ENCODE data around the gene FCGR2B.
"Not testable (repeated sequence)": the region's sequence is repeated elsewhere in the genome, so short reads cannot be mapped to it uniquely, and the experiment has no call there.

DNA sequence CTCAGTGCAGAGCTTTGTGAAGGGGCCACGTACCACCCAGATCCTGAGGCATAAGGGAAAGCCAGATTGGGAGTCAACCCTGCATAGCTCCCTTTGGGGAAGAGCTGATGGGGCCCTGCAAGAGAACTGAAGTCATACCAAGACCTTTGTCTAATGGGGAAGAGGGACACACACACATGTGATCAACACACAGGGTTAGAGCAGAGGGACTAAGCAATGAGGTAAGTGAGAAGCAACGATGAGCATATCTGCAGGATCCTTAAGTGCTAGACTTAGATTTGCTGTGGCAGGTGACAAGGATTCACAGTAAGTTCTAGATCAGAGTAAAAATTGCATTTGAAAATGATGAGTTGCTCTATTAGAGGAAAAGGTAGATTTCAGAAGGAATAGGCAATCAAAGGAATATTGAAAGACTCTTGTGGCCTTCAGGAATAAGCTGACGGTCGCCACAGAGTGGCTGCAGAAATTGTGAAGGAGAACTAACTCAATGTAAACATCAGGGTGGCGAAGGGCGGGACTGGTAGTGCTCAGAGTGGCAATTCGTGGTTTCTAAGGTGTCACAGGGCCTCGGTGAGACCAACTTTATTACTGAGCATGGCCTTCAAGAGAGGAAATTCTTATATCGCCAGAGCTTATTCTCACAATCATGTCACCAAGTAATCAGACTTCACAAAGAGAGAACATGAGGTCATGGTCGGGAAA lies 36.3 kb upstream of the FCGR2B start:
- TF ChIP-seq GABPA (IDR thresholded peaks at IDR 0.05; ENCODE audit: low read depth); POLR2AphosphoS5 (IDR thresholded peaks at IDR 0.05; ENCODE audit: low read depth); SPI1 (IDR thresholded peaks at IDR 0.05; ENCODE audit: borderline replicate concordance, low read depth): not testable (repeated sequence)
- TF ChIP-seq, protein P1, sequence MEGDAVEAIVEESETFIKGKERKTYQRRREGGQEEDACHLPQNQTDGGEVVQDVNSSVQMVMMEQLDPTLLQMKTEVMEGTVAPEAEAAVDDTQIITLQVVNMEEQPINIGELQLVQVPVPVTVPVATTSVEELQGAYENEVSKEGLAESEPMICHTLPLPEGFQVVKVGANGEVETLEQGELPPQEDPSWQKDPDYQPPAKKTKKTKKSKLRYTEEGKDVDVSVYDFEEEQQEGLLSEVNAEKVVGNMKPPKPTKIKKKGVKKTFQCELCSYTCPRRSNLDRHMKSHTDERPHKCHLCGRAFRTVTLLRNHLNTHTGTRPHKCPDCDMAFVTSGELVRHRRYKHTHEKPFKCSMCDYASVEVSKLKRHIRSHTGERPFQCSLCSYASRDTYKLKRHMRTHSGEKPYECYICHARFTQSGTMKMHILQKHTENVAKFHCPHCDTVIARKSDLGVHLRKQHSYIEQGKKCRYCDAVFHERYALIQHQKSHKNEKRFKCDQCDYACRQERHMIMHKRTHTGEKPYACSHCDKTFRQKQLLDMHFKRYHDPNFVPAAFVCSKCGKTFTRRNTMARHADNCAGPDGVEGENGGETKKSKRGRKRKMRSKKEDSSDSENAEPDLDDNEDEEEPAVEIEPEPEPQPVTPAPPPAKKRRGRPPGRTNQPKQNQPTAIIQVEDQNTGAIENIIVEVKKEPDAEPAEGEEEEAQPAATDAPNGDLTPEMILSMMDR (IDR thresholded peaks at IDR 0.05; ENCODE audit: insufficient read depth, low read length): not testable (repeated sequence)
